Right hindlimb (tissue), 1 donor: ENCODE measurements around the gene ACHE.
"Not testable (repeated sequence)": the region's sequence is repeated elsewhere in the genome, so short reads cannot be mapped to it uniquely, and the experiment has no call there.

Experiments used
- DNase-seq: peaks from one replicate; pipeline ENCODE4 v3.0.0-alpha.2; 2018

Gene ACHE

GRCh38 chr7:100895701-100895955, at the start of gene ACHE:
Gene ACHE (minus strand): TSS chr7:100895888. CDS start chr7:100894232, 1,656 bp downstream.
- DNase-seq, result no peak

DNA sequence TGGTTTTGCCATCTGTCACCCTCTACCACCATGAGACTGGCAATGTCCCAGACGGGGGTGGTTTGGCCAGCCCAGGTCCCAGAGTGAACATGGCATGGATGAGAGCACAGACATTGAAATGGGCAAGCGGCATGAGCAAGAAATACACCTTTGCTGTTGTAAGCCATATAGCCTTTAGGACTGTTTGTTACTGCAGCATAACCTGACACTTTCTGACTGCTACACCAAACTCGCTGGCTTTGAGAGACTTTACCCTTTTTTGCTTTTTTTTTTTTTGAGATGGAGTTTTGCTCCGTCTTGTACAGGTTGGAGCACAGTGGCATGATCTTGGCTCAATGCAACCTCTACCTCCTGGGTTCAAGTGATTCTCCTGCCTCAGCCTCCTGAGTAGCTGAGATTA, 48.5 kb upstream of the ACHE start:
- DNase-seq, result no peak

- no peak for DNase-seq
Measured at GRCh38 chr7:100943693-100944092, 48.0 kb upstream of the ACHE start.

GRCh38 chr7:100942045-100942774, 46.5 kb upstream of the ACHE start:
- no peak for DNase-seq

DNA sequence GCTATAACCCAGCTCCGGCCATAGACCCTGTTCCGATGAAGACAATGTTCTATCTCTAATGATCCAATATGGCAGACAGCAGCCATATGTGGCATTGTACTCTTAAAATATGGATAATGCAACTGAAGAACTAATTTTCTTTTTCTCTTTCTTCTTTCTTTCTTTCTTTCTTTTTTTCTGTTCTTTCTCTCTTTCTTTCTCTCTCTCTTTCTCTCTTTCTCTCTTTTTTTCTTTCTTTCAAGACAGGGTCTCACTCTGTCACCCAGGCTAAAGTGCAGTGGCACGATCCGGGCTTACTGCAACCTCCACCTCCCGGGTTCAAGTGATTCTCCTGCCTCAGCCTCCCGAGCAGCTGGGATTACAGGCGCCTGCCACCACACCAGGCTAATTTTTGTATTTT, 40.5 kb upstream of the ACHE start:
- not testable (repeated sequence) for DNase-seq

GRCh38 chr7:100935381-100935780, 39.7 kb upstream of the ACHE start:
- DNase-seq, result not testable (repeated sequence)

DNA sequence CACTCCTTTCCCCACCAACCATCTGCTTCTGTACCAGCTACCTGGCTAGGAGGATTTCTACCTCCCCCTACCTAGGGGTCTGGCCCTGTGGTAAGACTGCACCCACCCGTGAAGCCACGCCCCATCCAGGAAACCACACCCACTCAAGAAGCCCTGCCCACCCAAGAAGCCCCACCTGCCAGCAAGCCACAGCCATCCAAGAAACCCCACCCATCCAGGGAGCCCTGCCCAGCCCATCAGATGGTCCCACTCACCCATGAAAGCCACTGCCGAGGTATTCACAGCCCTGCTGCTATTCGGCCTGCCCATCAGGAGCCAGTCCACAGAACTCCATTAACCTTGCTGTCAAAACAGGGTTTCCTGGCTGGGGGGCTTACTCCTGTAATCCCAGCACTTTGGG, 38.0 kb upstream of the ACHE start:
- no peak for DNase-seq

DNA sequence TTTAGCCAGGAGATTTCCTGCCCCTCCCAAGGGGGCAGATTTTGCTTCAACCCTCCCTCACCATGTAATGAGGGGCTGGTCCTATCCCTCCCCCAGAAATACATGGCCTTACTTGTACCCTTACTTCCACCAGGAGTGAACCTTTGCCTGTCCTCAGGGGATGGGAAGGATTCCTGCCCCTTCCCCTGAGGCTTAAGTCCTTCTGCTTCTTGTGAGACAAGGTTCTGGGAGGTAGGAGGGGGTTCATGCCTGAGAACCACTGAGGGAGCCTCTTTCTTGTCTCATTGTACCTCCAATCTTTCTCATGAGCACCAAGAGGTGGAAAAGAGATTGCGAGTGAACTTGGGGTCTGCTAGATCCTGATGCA, 34.1 kb upstream of the ACHE start:
- DNase-seq, result no peak

DNA sequence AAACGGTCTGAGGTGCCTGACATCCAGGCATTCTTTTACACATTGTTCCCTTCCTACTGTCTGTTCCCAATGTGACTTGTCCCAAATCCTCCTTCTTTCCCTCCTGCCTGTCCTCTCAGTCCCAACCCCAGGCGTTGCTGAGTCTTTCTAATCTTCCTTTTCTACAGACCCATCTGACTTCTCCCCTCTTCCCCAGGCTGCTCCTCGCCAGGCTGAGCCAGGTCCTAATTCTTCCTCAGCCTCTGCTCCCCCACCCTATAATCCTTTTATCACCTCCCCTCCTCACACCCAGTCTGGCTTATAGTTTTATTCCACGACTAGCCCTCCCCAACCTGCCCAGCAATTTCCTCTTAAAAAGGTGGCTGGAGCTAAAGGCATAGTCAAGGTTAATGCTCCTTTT, 27.9 kb upstream of the ACHE start:
- DNase-seq, result not testable (repeated sequence)

DNA sequence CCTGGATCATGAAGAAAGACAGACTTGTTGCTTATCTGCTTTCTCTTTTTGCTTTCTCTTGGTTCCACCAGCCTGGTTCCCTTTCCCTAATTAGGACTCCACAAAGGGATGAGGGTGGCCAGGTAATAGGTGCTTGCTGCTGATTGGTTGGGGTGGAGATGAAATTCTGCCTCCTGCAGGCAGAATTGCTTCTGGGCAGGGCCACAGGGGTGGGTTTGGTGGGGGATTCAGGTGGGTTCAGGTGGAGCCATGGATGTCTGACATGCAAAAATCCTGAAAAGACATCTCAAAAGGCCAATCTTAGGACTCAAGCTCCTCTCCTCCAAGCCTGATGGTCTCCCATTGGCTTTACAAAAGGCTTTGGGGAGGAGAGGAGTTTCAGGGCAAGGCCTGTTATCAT, 25.4 kb upstream of the ACHE start:
- DNase-seq, result no peak

DNA sequence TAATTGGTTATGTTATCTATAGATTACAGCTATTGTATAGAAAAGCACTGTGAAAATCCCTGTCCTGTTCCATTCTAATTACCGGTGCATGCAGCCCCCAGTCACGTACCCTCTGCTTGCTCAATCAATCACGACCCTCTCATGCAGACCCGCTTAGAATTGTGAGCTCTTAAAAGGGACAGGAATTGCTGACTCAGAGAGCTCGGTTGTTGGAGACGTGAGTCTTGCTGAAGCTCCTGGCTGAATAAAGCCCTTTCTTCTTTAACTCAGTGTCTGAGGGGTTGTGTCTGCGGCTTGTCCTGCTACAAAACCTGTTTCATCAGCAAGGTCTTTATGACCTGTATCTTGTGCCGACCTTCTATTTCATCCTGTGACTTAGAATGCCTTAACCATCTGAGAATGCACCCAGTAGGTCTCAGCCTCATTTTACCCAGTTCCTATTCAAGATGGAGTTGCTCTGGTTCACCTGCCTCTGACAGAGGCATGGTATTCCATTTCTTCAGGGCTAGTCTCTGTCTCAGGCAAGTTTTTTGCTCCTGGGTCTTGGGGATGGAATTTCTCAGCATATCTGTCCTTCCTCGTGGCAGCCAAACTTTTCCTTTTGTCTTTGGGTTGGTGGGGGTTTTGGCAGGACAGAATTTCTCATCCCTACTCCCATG, 24.2 kb upstream of the ACHE start:
- DNase-seq, result not testable (repeated sequence)

- DNase-seq, result not testable (repeated sequence)
Measured at GRCh38 chr7:100919335-100919734, 23.6 kb upstream of the ACHE start.

GRCh38 chr7:100914879-100915447, 19.3 kb upstream of the ACHE start:
- DNase-seq, result no peak

DNA sequence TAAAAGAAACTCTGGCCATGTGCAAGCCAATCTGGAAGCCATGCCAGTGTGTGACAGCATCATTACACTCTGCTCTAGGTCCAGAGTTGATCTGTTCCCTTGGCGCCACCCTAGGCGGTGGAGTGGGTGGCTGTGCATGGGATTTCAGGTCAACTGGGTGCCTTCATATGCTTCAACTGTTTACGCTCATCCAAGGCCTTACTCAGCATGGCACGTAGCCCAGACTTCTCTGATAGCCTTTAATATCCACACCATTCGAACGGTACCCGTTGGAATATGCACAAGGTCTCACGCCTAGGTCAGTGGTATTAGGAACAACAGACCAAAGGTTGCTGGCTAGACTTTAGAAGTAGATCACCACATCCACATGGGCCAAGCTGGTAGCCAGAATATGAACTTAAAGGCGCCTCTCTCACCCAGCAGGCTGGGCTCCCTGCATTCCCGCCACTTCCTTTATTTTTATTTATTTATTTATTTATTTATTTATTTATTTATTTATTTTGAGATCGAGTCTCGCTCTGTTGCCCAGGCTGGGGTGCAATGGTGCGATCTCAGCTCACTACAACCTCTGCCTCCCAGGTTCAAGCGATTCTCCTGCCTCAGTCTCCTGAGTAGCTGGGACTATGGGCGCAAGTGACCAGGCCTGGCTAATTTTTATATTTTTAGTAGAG, 18.7 kb upstream of the ACHE start:
- no peak for DNase-seq

GRCh38 chr7:100911484-100911883, 15.8 kb upstream of the ACHE start:
- no peak for DNase-seq

- not testable (repeated sequence) for DNase-seq
Measured at GRCh38 chr7:100910443-100910842, 14.8 kb upstream of the ACHE start.

DNA sequence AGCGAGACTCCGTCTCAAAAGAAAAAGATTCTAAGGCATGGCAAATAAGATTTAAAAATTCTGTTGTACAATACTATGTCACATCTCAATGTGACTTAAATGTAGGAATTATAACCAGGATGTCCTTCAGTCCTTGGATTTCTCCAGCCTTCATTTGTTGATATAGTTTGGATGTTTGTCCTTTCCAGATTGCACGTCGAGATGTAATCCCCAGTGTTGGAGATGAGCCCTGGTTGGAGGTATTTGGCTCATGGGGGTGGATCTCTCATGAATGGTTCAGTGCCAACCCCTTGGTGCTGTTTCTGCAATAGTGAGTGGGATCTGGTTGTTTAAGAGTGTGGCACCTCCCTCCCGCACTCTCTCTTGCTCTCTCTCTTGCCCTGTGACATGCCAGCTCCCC, 12.8 kb upstream of the ACHE start:
- DNase-seq, result no peak

- DNase-seq, result no peak
Measured at GRCh38 chr7:100902638-100903037, 7.0 kb upstream of the ACHE start.

- no peak for DNase-seq
Measured at GRCh38 chr7:100901921-100902332, 6.2 kb upstream of the ACHE start.

- no peak for DNase-seq
Measured at GRCh38 chr7:100900978-100901377, 5.3 kb upstream of the ACHE start.

GRCh38 chr7:100899432-100899831, 3.7 kb upstream of the ACHE start:
- DNase-seq, result no peak

DNA sequence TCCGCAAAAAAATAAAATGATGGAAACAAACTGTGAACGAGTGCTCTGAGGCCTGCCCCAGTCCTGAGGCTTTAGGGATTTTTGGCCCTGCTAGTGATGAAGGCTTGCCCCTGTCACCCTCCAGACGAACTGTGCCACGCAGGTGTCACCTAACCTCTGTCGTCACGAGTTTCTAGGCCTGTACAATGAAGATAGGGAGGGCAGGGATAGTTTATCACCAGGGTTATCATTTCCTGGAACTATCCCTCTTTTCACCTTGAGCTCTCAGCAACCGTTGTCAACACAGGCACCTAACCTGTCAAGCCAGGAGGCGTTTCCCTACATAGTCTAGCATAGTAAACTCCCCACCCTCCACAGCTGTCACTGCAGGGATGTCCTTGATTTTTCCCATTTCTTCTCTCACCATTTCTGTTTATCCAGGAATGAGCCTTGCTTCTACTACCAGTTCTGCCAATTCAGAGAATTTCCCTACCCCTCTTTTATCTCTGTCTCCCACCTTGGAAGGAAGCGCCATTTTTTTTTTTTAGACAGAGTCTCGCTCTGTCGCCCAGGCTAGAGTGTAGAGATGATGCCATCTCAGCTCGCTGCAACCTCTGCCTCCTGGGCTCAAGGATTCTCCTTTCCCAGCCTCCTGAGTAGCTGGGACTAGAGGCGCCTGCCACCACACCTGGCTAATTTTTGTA, 2.2 kb upstream of the ACHE start:
- DNase-seq, result no peak
